DMS 273 (cell line): ENCODE measurements around the gene RET.

Experiments
- DNase-seq: peaks from one replicate; lab custom pipeline; 2025; ENCODE audit not compliant: unreplicated experiment; lab: John Stamatoyannopoulos, UW

Gene RET

DNA sequence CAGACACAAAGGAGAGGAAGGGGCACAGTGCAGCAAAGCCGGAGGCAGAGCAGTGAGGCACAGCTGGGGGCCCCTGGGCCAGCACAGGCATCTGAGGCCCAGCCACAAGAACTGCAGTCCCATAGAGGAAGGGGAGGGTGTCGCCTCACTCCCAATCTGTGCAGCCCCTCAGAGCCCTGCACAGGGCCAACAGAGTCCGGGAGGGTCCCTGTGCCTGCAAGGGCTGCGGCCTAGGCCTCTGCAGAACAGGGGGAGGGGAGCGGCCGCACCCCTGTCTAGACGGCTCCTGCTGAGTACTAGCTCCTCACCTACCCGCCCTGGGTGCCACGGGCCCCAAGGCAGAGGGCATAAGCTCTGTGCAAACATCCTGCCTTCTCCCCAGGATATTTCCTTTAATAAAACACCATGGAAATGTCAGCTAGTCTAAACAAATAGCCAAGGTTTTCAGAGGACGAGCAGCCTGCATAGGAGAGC lies 32.4 kb upstream of the RET start:
- no peak for DNase-seq

GRCh38 chr10:43044961-43045621 lies 31.8 kb upstream of the RET start:
- DNase-seq: no peak

DNA sequence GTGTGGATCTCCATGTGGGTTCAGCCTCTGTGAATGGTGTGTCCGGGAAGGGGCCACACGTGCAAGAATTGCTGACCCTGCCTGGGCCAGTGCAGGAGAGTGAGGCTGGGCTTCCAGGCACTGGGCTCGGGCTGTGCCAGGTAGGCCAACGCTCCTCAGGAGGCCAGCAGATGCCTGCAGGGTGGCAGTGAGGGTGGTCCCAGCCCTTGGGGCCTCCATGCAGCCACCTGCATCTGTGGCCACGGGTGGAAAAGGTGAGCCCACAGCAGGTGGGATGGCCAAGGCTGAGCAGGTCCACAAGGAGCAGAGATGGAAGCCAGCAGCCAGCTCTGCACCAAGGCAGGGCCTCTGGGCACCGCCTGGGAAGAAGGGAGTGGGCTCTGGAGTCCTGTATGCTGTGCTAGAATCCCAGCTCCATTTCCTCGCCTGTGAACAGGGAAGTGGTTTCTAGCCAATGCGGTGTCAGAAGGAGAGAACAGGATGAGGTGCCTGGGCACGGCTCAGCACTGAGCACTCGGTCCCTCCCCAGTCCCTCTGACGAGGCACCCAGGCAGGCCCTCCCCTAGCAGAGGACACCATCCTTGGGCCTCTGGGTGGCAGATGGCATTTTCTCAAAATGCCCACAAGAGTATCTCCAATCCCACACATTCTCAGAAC lies 31.1 kb upstream of the RET start:
- DNase-seq: no peak

GRCh38 chr10:43046288-43046991 lies 30.4 kb upstream of the RET start:
- DNase-seq: no peak

DNA sequence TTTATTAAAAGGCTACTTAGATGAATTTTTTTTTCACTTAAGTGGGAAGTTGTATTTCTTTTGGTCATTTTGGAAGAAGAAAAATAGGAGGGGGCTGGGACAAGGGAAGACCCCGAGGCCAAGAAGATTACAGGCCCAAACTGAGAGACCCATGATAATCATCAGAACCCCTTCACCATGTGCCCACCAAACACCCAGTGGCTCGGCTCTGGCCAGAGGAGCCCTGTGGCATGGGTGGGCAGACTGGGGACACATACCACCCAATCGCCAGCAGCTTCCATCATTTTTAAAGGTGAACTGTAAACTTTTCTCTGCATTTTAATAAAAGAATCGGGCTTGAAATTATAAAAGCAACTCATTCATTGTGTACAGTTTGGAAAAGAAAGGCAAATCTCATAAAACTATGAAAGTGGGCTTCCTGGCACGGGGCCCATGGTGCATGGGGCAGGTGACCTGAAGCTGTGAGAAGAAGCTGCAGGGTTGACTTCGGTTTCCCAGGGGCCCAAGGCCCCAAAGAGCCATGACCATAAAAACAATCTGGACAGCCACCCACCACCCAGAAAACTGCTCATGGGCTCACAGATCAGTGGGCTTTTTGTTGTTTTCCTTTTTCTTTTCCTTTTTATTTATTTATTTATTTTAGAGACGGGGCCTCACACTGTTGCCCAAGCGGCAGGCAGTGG lies 29.4 kb upstream of the RET start:
- no peak for DNase-seq

- DNase-seq: no peak
These were observed 28.4 kb upstream of the RET start for GRCh38 chr10:43048301-43049051.

DNA sequence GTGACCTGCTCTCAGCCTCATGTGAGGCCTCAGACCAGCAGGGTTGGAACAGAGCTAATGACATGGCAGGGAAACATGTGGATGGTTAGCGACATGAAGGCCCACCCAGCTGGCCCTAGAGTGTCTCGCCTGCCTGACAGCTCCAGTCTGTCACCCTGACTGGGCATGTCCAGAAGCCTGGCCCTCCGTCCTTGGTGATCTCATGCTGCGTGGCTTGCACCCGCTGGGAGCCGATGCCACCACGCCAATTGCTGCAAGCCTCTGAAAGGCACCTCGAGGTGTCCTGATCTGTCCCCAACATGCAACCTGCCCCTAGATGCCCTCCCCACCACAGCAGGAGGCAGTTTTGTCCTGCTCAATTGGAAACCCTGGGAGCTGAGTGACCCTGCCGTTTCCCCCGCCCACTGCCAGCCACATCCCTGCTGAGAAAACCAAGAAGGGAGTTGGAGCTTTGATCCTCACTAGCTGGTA lies 27.8 kb upstream of the RET start:
- DNase-seq: no peak

DNA sequence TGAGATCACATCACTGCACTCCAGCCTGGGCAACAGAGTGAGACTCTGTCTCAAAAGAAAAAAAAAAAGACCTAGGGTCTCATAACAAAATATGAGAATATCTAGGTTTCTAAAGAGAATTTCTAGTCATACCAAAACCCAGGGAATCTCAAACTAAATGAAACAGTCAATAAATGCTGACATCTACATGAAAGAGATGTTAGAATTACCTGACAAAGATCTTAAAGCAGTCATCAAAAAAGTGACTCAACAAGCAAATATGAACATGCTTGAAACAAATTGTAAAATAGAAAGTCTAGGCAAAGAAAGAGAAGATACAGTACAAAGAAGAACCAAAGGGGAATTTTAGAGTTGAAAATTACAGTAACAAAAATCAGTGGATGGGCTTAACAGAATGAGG lies 26.9 kb upstream of the RET start:
- DNase-seq: no peak

- DNase-seq: no peak
These were observed 23.0 kb upstream of the RET start for GRCh38 chr10:43053825-43054224.

- DNase-seq: no peak
These were observed 22.3 kb upstream of the RET start for GRCh38 chr10:43054593-43054992.

- no peak for DNase-seq
These were observed 21.7 kb upstream of the RET start for GRCh38 chr10:43055217-43055616.

DNA sequence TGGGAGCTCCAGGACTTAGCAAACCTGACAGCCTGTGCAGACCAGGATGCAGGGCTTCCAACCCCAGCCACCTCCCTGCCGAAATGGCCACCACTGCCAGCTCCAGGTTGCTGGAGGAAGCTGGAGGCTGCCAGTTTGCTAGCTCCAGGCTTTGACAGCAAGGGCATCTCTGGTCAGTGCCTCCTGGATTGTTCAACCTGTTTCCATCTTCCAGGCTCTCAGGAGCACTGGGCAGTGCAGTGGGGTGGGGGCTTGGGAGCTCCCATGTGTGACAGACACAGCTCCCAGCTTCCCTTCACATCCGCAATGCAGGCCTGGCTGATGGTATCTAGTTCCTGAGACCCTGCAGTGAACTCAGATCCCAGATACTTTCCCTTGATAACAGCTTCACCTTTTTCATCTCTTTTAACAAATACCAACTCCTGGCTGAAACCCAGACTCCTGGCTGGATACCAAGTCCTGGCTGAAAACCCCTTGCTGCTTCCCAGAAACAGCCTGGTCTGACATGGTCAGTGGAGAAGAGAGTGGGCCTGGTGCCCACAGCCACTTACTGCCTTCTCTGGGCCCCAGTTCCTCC lies 20.8 kb upstream of the RET start:
- DNase-seq: no peak

- DNase-seq: no peak
These were observed 20.3 kb upstream of the RET start for GRCh38 chr10:43056568-43057011.

DNA sequence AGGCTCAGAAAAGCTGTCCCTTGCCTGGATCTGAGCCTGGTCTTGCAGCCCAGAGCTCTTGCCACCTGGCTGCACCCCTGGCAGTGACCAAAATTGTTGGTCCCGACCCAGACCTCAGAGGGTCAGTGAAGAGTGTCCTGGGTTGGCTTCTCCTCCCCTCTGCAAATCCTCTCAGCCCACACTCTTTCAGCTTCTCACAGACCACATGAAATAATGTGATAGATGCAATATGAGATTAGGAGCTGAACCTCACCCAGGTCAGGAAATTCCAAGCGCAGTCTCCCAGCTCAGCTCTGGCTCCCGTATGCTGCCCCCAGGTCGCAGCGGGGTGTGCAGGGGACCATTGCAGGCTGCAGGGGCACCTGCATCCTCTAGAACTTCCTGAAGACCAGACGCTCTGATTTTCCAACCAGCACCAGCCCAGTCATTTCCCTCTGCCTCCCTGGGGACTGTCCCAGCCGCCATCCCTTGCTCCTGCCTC lies 19.6 kb upstream of the RET start:
- no peak for DNase-seq

GRCh38 chr10:43057831-43058340 lies 19.0 kb upstream of the RET start:
- DNase-seq: no peak

GRCh38 chr10:43058716-43059335 lies 18.0 kb upstream of the RET start:
- DNase-seq: no peak

DNA sequence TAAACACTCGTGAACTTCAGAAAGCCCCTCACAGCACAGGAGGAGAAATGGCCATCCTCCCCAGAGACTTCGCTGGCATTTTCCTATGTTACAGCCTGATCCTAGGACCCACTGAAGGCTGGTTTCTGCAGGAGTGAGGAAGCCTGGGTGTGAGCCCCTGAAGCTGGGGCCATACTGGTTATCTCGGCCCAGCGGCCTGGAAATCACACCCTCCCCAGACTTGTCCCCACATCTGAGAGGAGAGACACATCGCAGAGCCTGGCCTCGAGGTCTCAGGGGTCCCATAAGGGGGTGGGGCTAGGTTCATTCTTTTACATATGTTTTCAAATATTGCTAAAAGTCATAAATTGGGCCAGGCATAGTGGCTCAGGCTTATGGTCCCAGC lies 17.5 kb upstream of the RET start:
- DNase-seq: no peak

DNA sequence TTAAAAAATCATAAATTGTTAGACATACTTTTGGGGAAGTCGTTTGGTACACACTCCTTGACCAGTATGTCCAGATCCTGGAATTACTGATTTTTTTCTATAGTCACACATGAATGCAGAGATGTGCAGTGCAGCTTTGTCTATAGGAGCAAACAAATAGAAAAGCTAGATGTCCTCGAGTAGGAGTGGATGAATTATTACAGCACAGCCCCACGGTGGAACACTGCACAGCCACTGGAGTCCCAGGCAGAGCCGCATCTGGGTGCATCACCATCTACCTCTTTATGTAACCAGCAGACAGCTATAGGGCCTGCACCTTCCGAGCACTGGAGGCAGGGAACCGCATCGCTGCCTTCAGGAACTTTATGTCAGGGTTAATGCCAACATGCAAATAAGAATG lies 17.0 kb upstream of the RET start:
- no peak for DNase-seq

DNA sequence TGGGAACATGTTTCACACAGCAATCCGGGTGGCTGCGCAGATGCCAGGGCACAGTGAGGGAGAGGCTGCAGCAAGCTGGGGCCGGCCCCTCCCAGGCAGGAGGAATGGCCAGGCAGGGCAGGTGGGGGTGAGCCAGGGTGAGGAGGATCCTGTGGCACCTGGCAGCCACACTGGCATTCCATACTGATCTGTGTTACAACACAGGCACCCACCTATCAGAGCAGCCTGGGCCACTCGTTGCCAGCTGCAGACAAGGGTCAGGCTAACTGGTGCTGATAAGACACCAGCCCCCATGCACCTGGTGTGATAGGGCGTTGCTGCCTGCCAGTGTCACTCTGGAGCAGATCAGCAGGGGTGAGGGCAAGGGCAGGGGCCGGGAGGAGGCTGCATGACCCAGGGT lies 16.6 kb upstream of the RET start:
- no peak for DNase-seq

DNA sequence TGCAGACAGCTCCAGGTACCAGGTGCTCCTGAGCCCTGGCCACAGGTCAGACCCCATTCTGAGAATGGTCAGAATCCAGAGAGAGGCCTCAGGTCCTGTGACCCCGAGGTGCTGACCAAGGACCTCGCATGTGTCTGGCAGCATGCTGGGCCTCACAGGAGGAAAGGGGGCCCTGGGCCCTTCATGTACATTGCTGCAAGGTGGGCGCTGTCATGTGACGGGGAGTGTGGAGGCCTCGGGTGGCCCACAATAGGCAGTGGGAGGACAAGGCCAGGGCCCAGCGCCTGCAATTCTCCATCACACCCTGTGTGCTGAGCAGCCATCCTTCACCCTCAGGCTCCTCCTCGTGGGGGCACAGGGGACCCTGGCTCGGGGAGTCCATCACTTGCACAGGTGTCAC lies 15.5 kb upstream of the RET start:
- no peak for DNase-seq
